HG03460 (cell line): ENCODE measurements around the gene SELENOP.
"Not testable (repeated sequence)": the region's sequence is repeated elsewhere in the genome, so short reads cannot be mapped to it uniquely, and the experiment has no call there.

Experiments
- ATAC-seq: cut with Tn5 transposase; IDR thresholded peaks from one replicate; pipeline ENCODE4 v1.9.1; 2021; ENCODE audit not compliant: unreplicated experiment

Gene SELENOP

DNA sequence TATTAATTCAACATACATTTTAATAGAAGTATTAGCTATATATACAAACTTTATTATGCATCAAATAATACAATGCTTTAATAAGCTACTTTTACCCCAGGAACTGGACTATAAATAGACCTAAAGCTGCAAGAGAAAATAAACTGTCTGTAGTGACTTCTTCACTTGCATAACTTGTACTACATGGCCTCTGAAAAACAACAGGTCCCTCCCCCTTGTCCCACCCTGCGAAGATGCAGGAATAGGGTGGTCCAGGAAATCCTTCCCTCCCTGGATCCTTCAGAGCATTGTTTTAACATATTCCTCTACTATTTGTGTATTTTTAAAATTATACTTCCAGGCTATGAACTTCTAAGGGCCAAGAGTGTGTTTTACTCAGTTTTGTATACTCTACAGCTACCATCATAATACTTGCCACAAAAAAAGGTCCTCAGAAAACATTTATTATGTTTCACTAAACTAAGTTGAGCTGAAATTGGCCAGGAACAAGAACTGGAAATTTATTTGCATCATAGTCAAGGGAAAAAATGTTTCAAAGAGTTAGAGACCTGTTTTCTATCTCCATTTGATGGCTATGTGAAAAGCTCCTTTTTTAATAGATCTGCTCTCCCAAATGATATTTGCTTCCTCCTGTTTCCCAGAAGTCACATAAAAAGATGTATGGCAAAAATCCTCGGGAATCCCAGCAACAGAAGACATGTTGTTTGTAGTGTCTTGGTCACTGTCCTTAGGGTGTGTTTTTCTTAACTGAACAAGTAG is 15.2 kb upstream of the SELENOP start:
- ATAC-seq = no peak

DNA sequence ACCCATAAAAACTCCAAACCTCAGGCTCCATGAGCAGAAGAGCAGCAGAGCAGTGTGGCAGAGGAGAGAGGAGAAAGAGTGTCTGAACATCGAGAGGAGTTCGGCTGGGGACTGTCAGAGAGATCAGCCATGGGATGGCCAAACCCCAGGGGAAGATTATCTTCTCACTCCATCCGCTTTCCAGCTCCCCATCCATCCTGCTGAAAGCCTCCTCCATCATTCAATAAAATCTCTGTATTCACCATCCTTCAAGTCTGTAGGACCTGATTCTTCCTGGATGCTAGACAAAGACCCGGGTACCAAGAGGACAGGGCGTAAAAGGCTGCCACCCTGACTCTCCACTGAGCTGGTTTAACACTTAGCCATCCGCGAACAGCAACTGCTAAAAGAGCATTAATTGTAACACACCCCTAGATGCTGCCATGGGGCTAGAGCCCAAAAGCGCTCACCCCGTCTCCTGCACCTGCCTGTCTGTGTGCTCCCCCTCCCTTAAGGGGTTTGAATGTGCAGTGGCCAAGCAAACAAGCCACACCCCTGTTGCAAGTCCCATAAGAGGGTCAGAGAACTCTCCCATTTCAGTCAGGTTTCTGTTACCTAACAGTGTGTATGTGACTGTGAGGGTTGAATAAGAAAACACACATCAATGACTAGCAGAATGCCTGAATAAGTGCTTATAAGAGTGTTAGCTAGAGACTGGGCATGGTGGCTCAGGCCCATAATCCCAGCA is 13.9 kb upstream of the SELENOP start:
- ATAC-seq = no peak

DNA sequence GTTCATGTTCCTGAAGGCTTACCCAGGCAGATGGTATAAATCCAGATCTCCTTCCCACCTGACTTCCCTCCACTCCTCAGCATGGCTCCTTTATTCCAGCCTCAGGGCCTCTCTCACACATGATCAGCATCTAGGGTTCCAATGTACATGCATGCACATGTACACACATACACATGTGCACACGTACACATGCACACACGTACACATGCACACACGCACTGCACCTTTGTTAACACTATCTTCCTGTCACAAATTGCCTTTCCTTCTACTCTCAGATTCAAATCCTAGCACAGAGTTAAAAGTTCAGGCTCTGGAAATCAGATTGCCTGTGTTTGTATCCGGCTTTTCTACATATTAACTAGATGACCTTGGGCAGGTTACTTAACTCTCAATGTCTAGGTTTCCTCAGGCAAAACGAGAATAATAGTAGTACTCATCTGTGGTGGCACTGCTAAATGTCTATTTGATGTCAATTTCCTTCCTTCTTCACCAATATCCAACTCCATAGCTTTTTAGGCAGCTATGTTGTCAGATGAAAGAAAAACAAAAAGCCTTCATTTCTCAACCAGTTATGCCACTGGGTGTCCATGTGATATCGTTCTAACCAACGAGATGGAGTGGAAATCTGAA is 12.8 kb upstream of the SELENOP start:
- no peak for ATAC-seq

DNA sequence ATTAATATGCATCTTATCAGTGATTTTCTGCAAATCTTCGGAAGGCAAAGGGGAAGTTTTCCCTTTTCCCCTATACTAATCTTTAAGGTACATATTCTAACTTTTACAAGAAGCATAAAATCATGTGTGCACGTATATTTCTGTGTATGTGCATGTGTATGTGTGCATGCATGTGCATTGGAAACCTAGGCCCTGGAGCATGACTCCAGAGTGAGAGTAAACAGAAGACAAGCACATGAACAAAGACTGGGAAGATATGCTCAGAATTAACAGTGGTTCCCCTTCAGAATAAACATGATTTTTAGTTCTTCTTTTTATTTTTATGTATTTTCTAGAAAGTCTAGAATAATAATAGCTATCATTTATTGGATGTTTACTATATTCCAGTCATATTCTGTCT is 10.9 kb upstream of the SELENOP start:
- no peak for ATAC-seq

DNA sequence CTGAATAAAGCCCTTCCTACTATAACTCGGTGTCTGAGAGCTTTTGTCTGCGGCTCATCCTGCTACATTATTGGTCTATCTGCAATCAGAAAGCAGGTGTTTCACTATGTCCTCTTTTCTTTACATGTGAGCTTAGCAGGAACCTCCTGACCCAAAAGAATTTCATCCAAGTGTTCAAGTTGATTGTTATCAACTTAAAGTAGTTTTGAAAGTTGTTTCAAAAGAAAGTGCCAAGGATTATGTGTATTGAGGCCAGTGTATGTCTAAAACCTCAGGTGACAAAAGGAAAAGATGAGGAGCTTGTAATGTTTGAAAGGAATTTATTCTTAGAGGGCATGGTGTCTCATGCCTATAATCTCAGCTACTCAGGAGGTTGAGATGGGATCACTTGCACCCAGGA is 8.1 kb upstream of the SELENOP start:
- no peak for ATAC-seq

DNA sequence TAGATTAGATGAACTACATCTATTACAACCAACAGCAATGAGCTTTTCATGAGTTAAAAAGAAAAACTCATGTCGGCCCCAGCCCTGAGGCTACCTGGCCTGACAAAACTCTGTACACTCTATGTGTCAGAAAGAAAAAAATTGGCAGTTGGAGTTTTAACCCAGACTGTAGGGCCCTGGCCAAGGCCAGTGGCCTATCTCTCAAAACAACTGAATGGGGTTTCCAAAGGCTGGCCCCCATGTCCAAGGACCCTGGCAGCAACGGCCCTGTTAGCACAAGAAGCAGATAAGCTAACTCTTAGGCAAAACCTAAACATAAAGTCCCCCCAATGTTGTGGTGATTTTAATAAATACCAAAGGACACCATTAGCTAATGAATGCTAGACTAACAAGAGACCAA is 4.9 kb upstream of the SELENOP start:
- ATAC-seq = not testable (repeated sequence)

DNA sequence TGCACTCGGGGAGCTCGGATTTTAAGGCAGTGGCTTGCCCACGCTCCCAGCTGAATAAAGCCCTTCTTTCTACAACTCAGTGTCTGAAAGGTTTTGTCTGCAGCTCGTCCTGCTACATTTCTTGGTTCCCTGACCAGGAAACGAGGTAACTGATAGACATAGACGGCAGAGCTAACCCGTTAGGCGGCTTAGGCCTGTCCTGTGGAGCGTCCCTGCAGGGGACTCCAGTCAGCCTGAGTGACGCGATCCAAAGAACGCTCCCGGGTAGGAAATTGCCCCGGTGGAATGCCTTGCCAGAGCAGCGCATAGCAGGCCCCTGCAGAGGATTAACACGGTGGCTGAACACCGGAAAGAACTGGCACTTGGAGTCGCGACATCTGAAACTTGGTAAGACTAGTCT is 1.8 kb upstream of the SELENOP start:
- ATAC-seq = no peak

DNA sequence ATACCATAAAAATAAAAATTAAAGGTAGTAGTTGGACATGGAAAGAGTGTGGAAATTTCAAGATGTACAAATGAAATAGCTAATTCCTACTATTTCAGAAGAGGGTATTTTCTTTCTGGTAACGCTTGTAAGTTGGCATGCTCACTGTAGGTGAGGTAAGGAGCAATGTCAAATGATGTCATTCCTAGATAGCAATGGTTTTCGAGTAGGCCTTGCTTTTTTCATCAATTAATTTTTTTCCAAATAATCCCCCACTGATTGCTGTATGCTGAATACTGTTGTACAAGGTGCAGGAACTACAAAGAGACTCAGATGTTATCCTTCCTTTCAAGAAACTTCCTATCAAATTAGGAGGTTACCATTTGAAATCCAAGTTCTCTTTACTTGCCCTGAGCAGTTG is 928 bp upstream of the SELENOP start:
- ATAC-seq = no peak

DNA sequence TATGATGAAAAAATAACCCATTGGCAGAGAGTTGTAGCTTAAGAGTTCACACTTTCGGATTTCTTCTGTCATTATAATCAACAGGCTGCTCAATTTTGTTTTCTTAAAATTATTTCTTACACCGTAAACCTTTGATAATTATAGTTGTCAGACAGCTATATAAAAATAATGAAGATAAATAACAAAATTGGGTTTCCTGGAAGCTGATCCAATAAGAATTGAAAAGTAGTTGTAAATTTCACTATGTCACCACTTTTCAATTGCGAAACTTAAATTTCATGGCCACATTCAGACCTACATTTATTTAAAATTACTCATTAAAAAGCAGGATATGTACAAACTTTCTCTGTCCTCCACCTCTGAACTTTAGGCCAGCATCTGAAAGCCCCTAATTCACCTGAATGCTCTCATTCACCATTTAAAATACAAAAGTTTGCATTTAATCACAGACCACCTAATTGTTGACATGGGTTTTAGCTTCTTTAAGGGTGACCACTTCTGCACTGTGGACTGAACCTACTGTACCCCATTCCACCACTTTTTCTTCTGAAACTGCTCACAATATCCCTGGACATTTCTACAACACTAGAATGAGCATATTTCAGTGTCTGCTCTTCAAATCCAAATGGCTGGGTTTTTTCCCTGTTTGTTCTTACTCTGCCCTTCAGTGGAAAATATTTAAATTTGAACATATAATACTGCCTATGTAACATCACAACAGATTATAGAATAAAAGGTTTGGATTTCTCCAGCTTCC is 680 bp downstream of the SELENOP start:
- no peak for ATAC-seq

DNA sequence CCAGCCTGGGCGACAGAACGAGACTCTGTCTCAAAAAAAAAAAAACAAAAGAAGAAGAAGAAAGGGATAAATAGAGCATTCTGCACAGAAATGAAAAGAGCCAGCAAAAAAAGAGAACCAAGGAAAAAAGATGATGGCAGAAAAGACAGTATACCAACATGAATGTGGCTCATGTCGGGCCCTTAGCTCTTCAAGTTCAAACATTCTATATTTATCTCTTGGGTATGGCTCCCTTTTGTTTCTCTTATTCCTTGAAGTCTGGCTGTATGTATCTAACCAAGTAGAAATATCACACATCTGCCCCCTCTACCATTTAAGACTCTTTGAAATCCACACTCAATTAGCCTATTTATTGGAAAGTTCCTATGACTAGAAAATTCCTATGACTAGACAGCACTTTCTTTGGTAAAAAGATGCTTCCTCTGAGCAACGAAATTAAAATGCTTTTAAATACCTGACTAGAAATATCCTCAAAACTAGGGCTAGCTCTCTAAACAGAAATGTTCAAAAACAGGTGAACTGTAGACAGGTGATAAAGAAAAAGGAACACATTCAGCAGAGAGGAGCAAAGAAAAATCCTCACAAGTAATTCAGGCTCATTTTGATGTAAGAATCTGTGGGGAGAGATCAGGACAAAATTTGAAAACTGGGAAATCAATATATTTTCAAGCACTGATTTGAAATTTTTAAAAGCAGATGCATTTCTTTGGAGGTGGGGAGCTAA is 2.6 kb downstream of the SELENOP start:
- ATAC-seq = no peak

DNA sequence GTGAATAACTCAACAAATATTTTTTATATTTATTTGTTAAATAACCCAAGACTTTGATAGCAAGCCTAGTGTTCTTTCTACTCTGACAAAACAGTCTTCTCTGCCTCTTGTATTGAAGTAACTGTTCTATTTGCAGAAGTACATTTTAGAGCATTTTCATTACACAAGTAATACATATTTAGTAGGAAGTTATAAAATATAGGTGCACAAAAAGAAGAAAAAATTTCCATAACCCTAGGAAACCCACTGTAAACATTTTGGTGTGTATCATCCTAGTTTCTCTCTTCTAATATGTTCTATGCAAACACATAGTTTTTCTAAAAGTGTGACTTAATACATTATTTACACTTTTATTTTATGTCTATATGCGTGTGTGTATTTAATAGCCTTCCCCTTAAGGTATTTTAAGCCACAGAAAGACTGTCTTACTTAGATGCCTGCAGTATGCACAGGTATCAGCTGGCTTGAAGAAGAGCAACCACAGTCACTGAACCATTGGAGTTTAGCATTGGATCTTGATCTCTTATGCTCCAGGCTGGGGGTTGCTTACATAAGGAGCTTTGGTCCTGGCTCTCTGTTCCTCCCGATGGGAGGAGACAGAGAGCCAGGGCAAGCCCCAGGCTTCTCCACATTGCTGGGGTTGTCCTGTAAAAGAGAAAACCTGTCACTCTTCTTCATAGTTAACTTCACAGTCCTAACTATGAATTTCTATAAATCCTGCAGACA is 3.8 kb downstream of the SELENOP start:
- ATAC-seq = no peak

DNA sequence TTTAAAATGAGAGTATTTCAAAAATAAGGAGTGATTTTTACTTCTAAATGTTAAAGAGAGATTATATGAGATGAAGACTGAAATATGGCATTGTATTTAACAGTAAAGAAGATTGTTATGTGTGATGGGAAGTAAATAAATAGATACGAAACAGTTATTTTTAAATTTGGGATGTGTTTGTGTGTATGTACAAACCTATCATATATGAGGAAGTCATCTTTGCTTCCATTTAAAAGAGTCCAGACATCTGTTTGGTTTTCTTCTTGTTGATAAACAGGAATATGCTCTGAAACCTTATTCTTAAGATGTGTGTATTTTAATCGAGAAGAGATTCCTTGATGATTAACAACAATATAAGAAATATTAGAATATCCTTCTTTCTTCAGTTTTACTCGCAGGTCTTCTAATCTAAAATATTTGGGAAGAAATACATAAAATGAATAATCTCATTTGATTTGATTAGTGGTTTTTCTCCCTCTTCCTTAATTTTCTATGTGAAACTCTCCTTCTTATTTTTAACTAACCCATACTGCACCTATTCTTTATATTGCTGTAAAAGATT is 4.9 kb downstream of the SELENOP start:
- ATAC-seq = no peak

DNA sequence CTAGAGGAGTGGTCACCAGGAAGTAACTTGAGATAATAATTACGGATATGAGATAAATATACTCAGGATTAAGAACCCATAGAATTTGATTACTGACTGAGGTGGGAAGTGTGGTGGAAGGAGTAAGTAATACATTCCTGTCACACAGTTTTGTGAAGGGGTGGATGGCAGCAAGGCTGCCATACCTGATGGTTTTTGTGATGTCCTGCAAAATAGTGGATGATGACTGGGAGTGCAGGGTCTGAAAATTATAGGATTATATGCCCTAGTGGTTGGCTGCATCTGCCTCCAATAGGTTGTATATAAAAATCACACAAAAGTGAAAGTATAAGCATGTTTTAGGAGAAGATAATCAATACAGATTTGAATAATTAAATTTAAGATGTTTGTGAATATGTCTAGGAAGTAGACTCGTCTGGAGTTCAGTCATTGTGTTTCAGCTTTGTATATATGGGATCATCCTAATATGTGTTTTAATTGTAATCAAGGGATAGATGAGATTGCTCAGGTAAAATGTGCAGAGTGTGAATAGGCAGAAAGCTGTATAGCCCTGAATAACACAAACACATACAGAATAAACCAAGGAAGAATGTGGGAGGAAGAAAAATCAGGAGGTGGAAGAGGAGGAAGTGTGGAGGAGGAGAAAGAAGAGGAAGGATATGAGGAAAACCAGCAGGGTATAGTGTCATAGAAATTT is 5.5 kb downstream of the SELENOP start:
- ATAC-seq = no peak

DNA sequence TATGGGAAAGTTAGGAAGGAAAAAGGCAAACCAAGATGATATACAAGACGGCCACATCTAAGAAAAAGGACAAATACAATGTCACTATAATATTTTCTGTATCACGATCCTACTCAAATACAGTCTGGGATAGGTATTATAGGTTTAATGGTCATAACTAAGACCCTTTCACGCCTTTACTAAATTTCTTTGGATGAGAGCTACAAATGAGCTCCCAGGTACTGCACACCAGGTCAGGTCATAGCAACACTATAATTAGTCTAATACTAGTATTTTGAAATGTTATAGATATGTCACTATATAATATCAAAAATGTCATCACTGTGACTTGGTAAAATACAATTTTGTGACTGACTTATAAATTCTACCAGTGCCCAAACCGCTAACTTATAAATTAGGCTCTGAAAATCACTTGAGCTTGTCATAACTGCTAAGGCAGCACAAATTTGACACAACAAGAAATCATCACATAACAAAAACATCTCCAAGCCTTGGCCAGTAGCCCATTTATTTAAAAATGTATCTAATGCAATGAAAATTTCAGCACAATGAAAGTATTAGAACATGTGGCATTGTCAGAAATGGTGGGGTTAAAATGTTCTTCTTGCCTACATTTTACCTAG is 6.9 kb downstream of the SELENOP start:
- ATAC-seq = no peak

DNA sequence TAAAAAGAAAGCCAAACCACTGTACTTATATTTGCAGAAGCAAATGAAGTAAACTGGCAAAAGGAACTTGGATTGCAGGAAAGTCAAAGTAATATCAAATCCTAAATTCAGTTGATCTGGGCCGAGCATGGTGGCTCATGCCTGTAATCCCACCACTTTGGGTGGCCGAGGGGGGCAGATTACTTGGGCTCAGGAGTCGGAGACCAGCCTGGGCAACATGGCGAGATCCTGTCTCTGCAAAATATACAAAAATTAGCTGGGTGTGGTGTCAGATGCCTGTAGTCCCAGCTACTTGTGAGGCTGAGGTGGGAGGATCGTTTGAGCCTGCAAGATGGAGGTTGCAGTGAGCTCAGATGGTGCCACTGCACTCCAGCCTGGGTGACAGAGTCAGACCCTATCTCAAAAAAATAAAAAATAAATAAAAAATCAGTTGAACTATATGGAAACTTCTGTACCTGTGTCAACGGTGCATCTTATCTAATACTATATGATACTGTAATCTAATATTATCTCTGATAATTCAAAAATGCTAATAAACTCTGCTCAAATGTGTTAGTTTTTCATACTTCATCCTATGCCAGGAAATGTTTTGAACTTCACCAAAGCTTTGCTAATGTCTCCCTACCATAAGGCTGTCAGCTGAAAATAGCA is 10.1 kb downstream of the SELENOP start:
- no peak for ATAC-seq

DNA sequence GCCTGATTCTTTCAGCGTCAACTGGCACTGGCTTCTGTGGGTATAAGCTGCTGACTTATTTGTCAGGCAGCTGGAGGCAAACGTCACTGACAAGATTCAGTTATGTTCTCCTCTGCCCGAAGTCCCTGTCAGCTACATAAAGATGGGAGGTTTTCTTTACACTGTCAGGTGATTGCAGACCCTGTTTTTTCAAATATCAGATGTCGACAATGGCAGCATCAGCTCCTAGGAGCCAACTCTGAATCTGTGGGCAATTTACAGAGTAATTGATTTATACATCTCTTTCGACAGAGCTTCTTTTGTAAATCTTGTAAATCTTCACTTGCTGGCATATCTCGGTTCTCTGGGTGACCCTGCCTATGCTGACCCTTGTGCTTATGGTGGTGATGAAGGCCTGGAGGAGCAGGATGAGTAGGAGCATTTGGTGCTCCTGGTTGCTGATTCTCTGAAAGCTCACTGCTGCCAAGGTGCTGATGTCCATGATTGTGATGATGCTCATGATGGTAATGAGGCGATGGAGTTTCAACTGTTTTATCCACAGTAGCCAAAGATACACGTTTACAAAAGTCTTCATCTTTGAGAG is 10.9 kb downstream of the SELENOP start:
- no peak for ATAC-seq

DNA sequence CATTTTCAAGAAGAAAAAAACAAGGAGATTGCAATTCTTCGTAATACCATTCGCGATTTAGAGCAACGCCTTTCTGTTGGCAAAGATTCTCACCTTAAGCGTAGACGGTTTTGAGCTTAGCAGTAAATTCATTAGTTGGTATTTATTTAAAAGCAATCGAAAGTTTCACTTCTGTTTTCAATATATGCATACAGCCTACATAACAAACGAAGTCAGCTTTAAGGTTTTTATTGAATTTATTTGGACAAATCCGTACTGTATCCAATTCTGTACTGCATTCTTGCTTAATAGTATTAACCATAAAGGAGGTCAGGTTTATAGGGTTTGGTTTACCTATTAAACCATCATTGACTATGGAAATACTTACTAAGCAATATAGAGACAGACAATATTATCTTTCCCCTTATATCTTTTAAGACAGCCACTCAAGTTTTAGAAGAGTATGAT is 12.0 kb downstream of the SELENOP start:
- ATAC-seq = no peak

DNA sequence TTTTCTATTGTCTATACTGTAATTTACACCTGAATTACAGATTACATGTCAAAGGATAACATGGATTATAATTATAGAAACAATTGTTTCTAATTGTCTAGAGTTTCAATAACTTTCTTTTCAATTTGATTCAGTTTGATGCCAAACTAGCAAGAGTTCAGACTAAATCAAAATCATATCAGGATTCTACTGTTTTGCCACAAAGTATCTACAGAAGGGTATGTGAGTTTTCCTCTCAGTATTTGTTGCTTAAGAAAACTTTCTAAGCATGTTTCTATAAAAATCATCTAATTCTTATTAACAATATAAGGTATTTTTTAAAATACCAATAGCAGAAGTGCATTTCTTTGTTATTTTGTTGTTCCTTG is 12.5 kb downstream of the SELENOP start:
- no peak for ATAC-seq
